ENCODE data around the gene FAM110D.

Gene FAM110D

DNA sequence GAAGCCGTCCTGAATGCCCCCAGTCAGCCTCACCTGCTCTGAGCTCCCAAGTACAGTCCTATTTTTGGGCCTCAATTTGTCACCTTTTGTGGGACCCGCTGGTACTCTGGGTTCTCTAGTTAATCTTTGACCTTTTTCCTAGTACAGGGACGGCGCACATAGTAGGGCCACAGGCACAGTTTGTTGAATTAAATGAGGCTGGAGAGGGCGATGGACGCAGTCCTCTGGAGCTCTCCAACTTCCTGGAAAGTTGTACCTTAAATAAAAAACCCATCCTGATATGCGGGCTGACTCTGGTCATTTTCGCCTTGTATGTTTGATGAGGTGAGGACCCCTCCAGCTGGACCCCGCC, 4.8 kb downstream of the FAM110D start:
- DNase-seq (ENCODE audit: low spot score): no peak

DNA sequence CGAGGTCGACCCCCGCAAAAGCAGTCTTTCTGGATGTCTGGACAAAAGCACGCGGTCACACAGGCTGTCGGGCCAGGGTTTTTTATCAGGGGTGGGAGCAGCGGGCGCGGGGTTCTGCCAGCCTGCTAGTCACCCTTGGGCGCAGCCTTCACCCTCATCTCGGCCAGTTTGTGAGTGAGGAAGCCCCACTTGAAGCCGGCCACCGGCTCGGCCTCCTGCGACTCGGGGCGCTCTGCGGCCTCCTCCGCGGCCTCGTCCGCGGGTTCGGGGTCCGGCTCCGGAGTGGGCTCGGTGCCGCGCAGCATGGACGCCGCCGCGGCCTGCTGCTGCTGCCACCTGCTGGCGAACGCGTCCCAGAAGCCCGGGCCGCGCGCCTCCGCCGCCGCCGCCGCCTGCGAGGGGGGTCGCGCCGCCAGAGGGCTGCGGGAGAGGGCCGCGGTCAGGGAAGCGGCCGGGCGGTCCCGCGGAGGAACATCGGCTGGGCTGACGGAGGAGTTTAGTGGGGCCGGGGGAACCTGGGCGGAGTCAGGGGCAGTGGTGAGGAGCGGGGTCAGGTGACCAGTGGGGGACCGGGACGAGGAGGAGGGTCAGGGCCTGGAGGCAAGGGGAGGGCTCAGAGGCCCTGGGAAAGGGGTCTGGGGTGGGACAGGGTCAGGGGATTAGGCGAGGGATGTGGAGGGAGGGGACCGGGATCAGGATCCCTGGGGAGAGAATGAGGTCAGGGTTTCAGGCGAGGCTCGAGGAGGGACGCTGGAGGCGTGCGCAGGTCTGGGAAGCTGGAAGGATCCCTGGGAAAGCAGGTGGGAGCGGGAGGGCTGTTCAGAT, 5.4 kb downstream of the FAM110D start:
- peak; percentile 39 for DNase-seq (ENCODE audit: low spot score)

GRCh38 chr1:26164861-26165842, 6.3 kb downstream of the FAM110D start:
- no peak for DNase-seq (ENCODE audit: low spot score)

DNA sequence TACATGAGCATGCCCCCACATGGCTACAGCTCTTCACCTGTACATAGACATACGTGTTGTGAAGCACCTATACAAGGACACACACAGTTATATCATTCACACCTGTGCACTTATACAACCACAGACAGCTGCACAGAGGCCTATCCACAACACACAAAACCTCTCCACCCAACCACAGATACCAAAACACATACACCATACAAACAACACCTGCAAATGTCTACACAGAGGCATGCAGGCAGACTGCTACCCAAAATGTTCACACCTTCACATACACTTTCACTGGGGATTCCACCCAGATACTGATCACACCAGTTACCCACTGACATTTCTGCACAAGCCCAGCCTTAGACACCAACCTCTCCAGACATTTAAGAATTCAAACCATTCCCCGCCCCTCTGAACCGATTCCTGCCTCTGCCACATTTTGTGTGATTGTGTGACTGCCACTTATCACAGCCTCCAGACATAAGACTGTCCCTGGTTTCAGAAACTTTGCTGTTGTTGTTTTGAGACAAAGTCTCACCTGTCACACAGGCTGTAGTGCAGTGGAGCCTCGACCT, 7.9 kb downstream of the FAM110D start:
- no peak for DNase-seq (ENCODE audit: low spot score)

DNA sequence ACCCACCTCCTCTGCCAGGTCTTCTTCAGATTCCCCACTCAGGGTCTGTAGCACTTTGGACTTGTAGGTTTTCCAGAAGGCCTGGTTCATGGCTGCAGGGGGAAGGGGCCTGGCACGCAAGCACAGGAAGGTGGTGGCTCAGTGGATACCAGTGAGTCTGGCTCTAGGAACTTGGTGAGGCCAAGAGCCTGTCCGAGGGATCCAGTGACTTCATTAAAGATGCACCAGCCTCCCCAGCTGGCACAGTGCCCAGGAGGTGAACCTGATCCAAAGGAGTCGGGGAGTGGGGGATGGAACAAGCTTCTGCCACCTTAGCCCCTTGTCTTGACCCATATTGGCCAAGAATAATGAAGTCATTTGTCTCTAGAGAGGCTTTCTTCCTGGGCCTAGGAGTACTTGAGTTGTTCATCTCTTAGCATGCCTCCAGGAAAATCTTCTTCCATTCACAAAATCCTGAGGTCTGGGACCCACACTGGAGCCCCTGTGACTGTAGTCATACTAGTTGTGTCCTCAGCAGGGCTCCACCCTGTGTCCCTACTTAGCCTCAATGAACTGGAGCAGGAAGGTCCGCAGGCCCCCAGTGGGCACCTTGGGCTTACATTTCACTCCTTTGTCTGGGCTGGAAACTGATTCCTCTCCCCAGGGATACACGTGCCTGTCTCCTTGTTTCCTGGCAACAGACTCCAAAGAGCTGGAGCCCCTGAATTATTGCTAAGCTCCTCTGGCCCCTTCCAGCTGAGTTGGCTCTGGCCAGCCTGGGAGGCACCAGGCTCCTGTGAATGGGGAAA, 9.7 kb downstream of the FAM110D start, which contains the start of gene C1orf232:
Gene C1orf232, minus strand, starts transcription at position 554 of the 788 bp plus-strand sequence. Its CDS starts 464 bp downstream, at position 90.
- no peak for DNase-seq (ENCODE audit: low spot score)

DNA sequence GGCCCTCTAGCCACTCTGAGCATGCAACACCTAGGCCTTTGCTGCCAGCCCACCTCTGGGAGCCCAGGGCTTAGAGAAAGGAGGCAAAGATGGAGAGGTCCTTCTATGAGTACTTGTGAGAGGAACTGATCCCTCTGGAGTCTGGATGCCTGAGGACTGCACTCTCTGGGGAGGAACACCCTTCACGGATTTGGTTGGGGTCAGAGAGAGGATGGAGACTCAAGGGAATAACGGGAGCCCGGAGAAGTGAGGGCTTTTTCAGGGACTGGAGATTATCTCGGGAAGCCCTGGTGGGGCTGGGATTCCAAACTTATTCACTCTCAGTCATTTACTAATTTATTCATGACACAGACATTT, 10.3 kb downstream of the FAM110D start:
- DNase-seq (ENCODE audit: low spot score): no peak

DNA sequence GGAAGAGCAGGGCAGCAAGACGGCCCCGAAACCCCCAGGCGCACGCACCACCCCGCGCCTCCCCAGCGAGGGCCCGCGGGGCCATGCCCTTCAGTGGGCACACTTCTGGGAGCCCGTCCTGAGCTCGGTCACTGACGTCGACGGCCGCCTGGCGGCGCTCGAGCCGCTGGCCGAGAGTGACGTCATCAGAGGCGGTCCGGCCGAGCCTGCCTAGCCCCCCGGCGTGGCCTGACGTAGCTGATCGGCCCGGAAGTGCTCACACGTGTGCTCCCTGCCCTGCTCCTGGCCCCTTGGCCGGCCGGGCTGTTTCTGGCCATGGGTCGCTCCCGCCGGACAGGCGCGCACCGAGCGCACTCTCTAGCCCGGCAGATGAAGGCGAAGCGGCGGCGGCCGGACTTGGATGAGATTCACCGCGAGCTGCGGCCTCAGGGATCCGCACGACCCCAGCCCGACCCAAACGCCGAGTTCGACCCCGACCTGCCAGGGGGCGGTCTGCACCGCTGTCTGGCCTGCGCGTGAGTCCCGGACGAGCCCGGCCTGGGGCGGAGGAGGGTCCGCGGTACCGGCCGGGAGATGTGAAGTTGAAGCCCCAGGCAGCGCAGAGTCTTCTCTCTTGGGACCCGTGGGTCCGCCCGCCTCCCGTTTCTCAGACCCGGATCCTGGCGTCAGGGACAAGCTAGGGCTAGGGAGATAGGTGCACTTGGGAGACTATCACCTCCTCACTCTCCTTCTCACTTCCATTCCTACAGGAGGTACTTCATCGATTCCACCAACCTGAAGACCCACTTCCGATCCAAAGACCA, 11.0 kb downstream of the FAM110D start, which contains the start of gene ZNF593:
Gene ZNF593, plus strand, starts transcription at position 240 of the 803 bp plus-strand sequence. Its CDS starts 76 bp downstream, at position 316.
- peak; percentile 90 for DNase-seq (ENCODE audit: low spot score)

DNA sequence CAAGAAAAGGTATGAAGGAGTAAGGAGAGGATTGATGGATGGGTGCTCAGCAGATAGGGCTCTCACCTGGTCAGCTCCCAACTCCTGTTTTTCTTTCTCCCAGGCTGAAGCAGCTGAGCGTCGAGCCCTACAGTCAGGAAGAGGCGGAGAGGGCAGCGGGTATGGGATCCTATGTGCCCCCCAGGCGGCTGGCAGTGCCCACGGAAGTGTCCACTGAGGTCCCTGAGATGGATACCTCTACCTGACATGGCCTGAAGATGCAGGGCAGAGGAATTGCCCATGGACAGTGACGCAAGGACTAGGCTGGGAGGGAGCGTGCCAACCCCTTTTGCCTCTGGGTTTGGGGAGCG, 11.6 kb downstream of the FAM110D start:
- DNase-seq (ENCODE audit: low spot score): no peak

DNA sequence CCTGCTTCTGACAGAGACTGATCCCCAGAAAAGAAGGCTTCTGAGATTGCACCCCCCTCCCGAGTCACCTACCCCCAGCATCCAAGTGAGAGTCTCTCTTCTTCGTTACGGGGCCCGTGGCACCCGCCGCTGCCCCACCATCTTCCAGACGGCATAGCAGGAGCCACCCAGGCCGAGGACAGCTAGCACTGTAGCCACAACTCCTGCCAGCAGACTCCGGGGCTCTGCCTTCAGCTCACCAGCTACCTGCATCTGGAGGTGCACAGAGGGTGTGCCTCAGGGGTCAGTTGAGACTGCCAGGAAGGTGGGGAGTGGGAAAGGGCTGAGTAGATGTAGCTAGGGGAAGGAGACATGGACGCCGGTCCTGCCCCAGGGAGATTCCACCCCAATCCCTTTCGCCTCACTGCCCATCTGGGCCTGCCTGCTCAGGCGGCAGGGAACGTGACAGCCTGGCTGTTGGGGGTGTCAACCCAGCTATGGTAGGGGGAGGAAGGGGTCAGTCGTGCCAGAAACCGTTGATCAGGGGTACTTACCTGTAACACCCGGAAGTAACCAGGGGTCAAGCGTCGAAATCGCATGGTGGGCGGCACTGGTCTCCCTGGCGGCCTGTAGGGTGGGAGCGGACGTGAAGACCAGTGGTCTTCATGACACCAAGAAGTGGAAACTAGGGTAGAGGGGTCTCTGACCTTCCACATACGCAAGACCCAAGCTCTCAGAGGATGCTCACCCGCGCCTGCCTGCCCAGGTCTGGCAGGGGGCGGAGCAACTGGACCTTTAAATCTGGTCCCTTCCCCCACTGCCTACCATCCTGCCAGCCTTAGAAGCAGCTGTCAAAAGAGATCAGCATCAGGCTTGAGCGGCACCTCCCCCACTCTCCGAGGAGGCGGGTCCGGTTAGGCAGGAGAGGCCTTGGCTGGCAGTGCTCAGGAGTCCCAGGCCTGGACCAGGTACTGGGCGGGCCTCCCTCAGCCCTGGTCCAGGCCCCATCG, 12.5 kb downstream of the FAM110D start, which contains the start of gene ZNF593OS:
Gene ZNF593OS, minus strand, starts transcription at position 749 of the 989 bp plus-strand sequence. Its CDS starts 171 bp downstream, at position 578.
- no peak for DNase-seq (ENCODE audit: low spot score)

GRCh38 chr1:26175346-26175745, 16.5 kb downstream of the FAM110D start:
- DNase-seq (ENCODE audit: low spot score): no peak

DNA sequence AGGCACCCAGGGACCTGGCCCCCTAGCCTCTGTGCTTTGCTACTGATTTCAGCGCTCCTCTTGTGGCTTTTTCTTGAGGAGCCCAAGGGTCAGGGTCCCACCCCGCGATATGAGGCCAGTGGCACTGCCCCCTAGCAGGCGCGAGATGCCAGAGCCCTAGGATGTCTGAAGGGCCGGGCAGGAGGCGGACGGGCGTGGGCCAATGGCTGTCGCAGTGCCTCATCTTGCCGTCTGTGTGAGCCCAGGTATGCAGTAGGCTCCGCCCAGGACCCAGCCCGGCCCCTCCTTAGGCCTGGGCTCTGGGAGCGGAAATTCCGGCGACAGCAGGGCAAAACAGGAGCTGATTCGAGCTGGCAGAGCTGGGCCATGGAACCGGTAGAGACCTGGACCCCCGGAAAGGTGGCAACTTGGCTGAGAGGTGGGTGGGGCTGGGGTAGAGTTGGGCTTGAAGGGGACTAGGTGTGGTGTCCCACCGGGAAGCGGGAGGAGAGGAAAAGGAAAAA, 18.4 kb downstream of the FAM110D start, which contains the start of gene CNKSR1:
Gene CNKSR1, plus strand, starts transcription at position 310 of the 503 bp plus-strand sequence. Its CDS starts 57 bp downstream, at position 367.
- no peak for DNase-seq (ENCODE audit: low spot score)

DNA sequence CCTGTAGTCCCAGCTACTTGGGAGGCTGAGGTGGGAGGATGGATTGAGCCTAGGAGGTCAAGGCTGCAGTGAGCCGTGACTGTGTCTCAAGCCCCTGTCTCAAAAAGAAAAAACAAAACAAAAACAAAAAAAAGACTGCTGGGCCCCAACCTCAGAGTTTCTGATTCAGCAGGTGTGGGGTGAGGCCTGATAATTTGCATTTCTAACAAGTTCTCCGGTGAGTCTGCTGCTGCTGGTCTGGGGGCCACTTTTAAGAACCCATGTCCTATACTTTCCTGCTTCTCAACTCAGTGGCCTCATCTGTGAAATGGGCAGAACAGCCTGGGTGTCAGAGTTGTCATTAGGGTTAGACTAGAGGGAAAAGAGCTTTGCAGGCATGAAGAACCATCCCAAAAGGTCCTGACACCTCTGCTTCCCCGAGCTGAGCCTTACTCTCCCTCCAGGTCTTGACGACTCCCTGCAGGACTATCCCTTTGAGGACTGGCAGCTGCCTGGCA, 21.2 kb downstream of the FAM110D start:
- DNase-seq (ENCODE audit: low spot score): no peak

GRCh38 chr1:26181586-26182382, 22.9 kb downstream of the FAM110D start:
- DNase-seq (ENCODE audit: low spot score): no peak

GRCh38 chr1:26182383-26182696, 23.5 kb downstream of the FAM110D start:
- no peak for DNase-seq (ENCODE audit: low spot score)

DNA sequence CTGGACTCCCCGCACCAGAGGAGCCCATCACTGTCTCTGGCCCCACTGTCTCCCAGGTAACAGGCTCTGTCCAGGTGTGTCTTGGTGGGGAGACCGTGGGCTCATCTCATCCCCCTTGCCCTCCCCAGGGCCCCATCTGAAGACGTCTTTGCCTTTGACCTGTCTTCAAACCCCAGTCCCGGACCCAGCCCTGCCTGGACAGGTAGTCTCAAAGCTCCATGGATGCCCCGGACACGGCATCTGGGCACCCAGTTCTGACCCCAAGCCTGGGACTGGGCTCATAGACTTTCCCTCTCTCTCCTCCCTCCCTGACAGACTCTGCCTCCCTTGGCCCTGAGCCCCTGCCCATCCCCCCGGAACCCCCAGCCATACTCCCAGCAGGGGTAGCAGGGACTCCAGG, 25.2 kb downstream of the FAM110D start:
- DNase-seq (ENCODE audit: low spot score): no peak

GRCh38 chr1:26184883-26185282, 26.0 kb downstream of the FAM110D start:
- no peak for DNase-seq (ENCODE audit: low spot score)

- DNase-seq (ENCODE audit: low spot score): no peak
Measured at GRCh38 chr1:26187882-26188281, 29.0 kb downstream of the FAM110D start.

- no peak for DNase-seq (ENCODE audit: low spot score)
Measured at GRCh38 chr1:26188477-26188876, 29.6 kb downstream of the FAM110D start.
